ENCODE data around the gene OLFML2A. TPM values are rescaled to one million over a fixed set of nuclear protein-coding genes. Genes with fewer than 3 reads are reported as not detected.

The OLFML2A gene
- total and polyA plus RNA-seq, 7 donors: 0.46 to 147 (median 60.0) TPM

DNA sequence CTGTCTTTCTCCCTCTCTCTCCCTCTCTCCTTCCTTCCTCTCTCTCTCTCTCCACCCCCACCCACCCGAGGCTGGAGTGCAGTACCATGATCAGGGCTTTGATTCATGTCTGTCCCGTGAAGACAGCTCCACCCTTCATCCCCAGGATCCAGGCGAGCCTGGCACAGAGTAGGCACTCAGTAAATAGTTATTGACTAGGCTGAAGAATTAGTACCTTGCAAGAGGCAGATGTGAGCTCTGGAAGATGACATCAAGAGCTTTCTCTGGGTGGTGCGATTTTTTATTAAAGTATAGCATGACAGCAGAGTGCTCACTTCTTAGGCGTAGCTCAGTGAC, 52.4 kb downstream of the OLFML2A start:
- no peak for TF ChIP-seq CTCF (IDR thresholded peaks at IDR 0.05)
- TF ChIP-seq POLR2AphosphoS5 (IDR thresholded peaks at IDR 0.05): no peak
- TF ChIP-seq EP300 (IDR thresholded peaks at IDR 0.05): no peak
- no peak for TF ChIP-seq POLR2A (IDR thresholded peaks at IDR 0.05)
- DNase-seq: no peak
- 15 to 49% methylated on average over 5 of the region's 5 CpGs for WGBS, 2 donors
- Histone ChIP-seq H3K9me3 (no peaks in the 10 kb centered on the region), H3K4me3 (no peak overlapping the region), H3K36me3 (no peaks in the 10 kb centered on the region), H3K27me3 (no peaks in the 10 kb centered on the region), H3K4me1 (peaks cover 0 to 17% (median 13%) of the 10 kb centered on the region in 4 donors), H3K27ac (no peak overlapping the region)
- intact Hi-C loops (cut with DNase I): no loop called here

- DNase-seq: no peak
- Histone ChIP-seq H3K27me3 (no peaks in the 10 kb centered on the region), H3K9me3 (no peaks in the 10 kb centered on the region), H3K4me1 (peaks cover 0 to 30% (median 26%) of the 10 kb centered on the region in 4 donors), H3K36me3 (no peaks in the 10 kb centered on the region), H3K27ac (no peak overlapping the region), H3K4me3 (no peak overlapping the region)
- intact Hi-C loops (cut with DNase I): no loop called here
- TF ChIP-seq POLR2A (IDR thresholded peaks at IDR 0.05): no peak
- TF ChIP-seq EP300 (IDR thresholded peaks at IDR 0.05): no peak
- TF ChIP-seq POLR2AphosphoS5 (IDR thresholded peaks at IDR 0.05): no peak
- no peak for TF ChIP-seq CTCF (IDR thresholded peaks at IDR 0.05)
- 68% methylated on average over 4 of the region's 4 CpGs for WGBS, 2 donors
Observed at GRCh38 chr9:124830593-124830992, 53.7 kb downstream of the OLFML2A start.

- Histone ChIP-seq H3K27me3 (no peaks in the 10 kb centered on the region), H3K4me3 (no peak overlapping the region), H3K4me1 (peaks cover 0 to 36% (median 32%) of the 10 kb centered on the region in 4 donors), H3K9me3 (no peaks in the 10 kb centered on the region), H3K27ac (peak overlapping the region; percentile 76 to 80 (median 79)), H3K36me3 (no peaks in the 10 kb centered on the region)
- DNase-seq: no peak
- WGBS, 2 donors: 80 to 85% methylated on average over 9 of the region's 9 CpGs
- intact Hi-C loops (cut with DNase I): no loop called here
- no peak for TF ChIP-seq CTCF (IDR thresholded peaks at IDR 0.05)
- no peak for TF ChIP-seq POLR2A (IDR thresholded peaks at IDR 0.05)
- no peak for TF ChIP-seq EP300 (IDR thresholded peaks at IDR 0.05)
- no peak for TF ChIP-seq POLR2AphosphoS5 (IDR thresholded peaks at IDR 0.05)
Observed at GRCh38 chr9:124831642-124832364, 54.9 kb downstream of the OLFML2A start.

DNA sequence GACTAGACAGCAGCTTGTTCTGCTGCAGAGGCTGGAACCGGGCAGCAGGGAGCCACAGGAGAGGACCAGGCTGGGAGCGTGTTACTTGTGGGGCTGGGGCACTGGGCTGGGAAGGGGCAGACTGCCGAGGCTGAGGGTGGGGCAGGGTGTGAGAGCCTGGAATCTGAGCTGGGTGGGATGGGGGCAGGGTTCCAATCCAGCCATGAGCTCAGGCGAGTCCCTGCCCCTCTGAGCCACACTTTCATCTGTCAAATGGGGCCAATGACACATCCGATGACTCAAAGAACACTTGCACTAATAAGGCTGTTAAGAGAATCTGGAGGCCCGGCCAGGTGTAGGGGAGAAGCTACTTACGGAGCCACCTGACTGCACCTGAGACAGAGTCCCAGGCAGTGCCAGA, 57.7 kb downstream of the OLFML2A start:
- Histone ChIP-seq H3K9me3 (no peaks in the 10 kb centered on the region), H3K4me1 (peaks cover 0 to 36% (median 32%) of the 10 kb centered on the region in 4 donors), H3K4me3 (no peak overlapping the region), H3K27ac (peak overlapping the region; percentile 58 to 79 (median 66)), H3K36me3 (no peaks in the 10 kb centered on the region), H3K27me3 (no peaks in the 10 kb centered on the region)
- 35 to 73% methylated on average over 7 of the region's 7 CpGs for WGBS, 2 donors
- intact Hi-C loops (cut with DNase I): no loop called here
- TF ChIP-seq EP300 (IDR thresholded peaks at IDR 0.05) (no peak), POLR2A (IDR thresholded peaks at IDR 0.05) (no peak), CTCF (IDR thresholded peaks at IDR 0.05) (no peak), POLR2AphosphoS5 (IDR thresholded peaks at IDR 0.05) (no peak)
- DNase-seq: no peak

All from sigmoid colon (tissue), 7 donors.